Body of pancreas (tissue), 4 donors: ENCODE results near the gene PTPRD.

Experiments used
- POLR2A ChIP-seq, 3 donors: fragments of 450-650 bp; IDR thresholded peaks; one replicate each; pipeline ENCODE4 v1.6.1; 2016; ENCODE audit warnings: antibody characterized with exemption in 3 of 3, mild to moderate bottlenecking in 2 of 3
- TF ChIP-seq, protein P1 (sequence below), 7 experiments: fragments of 450-650 bp in 4 of 7; fragments of 200-600 bp in 3 of 7; sonication (generic) in 3 of 7; IDR thresholded peaks; one replicate each; pipeline ENCODE4 v1.5.1; 2016 to 2019; ENCODE audit warnings: antibody characterized with exemption in 7 of 7

DNA sequence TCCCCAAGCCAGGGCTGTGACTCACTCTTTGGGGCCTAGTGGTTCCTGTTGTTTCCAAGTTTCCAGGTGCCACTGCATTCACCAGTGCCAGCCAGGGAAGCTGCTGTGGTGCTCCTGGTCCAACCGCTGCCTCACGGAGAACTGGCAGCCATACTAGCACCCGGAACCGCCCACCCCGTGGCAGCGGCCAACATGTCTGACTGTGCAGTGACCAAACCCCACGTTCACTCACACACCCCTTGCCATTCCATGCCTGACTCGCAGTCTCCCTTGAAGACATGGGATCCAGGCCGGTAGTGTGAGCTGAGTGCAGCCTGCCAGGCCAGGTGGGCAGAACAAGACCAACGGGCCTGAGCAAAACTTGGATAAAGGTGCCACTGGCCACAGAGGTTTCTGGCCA is 1968.2 kb downstream of the PTPRD start:
- TF ChIP-seq POLR2A (IDR thresholded peaks at IDR 0.05), result no peak
- TF ChIP-seq, protein P1, sequence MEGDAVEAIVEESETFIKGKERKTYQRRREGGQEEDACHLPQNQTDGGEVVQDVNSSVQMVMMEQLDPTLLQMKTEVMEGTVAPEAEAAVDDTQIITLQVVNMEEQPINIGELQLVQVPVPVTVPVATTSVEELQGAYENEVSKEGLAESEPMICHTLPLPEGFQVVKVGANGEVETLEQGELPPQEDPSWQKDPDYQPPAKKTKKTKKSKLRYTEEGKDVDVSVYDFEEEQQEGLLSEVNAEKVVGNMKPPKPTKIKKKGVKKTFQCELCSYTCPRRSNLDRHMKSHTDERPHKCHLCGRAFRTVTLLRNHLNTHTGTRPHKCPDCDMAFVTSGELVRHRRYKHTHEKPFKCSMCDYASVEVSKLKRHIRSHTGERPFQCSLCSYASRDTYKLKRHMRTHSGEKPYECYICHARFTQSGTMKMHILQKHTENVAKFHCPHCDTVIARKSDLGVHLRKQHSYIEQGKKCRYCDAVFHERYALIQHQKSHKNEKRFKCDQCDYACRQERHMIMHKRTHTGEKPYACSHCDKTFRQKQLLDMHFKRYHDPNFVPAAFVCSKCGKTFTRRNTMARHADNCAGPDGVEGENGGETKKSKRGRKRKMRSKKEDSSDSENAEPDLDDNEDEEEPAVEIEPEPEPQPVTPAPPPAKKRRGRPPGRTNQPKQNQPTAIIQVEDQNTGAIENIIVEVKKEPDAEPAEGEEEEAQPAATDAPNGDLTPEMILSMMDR (IDR thresholded peaks at IDR 0.05), result no peak
